ENCODE measurements around the gene SCGB3A2. TPM values are rescaled to one million over a fixed set of nuclear protein-coding genes. Genes with fewer than 3 reads are reported as not detected.

The SCGB3A2 gene, protein sequence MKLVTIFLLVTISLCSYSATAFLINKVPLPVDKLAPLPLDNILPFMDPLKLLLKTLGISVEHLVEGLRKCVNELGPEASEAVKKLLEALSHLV
- not detected for total RNA-seq

DNA sequence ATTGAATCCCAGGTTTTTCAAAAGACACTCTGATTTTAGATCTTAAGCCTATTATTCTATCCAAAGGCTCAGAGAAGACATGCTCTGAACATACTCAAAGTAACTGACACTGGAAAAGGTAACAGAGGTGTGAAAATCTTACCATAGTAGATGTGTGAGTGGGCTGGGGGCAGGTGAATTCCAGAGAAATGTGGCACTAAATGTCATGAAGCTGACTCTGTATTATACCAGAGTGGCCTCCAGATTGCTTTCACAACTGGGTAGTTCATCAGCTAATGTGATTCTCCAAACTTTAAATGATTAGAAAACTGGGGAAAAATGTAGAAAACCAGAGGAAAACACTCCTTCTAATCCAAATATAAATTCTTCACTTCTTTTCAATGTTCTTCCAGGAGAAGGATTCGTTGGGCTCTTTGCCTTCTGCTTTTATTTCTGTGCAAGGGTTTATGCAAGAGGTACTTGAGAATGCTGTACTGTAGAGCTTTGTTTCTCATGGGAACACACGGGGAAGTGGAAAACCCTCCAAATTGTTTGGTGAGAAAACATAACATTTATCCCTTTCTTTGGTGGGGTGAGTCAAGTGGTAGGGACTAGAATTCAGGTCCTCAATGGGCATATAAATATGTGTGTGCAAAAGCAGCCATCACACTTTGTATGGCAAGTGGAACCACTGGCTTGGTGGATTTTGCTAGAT is at the start of gene SCGB3A2:
SCGB3A2 (plus strand) TSS at position 646 of the 694 bp plus-strand sequence. CDS start 93 bp downstream, outside the sequence.
- no peak for DNase-seq
- Mint-ChIP-seq H3K27me3 (no peaks in the 10 kb centered on the region), H3K9me3 (no peaks in the 10 kb centered on the region), H3K36me3 (no peaks in the 10 kb centered on the region), H3K27ac (no peak within 1 kb of the TSS), H3K4me1 (no peaks in the 10 kb centered on the region), H3K4me3 (no peak within 1 kb of the TSS)
- POLR2A ChIA-PET = no interaction called here
- no peak for ATAC-seq (ENCODE audit: low read depth)

- no peaks in the 10 kb centered on the region for H3K4me1 Mint-ChIP-seq
- POLR2A ChIA-PET = no interaction called here
- DNase-seq (no peak), ATAC-seq (ENCODE audit: low read depth) (no peak)
- peaks cover 15% of the 10 kb centered on the region for H3K27me3 Mint-ChIP-seq
- no peak overlapping the region for H3K4me3 Mint-ChIP-seq
- no peaks in the 10 kb centered on the region for H3K36me3 Mint-ChIP-seq
- no peak overlapping the region for H3K27ac Mint-ChIP-seq
- no peaks in the 10 kb centered on the region for H3K9me3 Mint-ChIP-seq
Measured at GRCh38 chr5:147830035-147830434, 48.5 kb upstream of the SCGB3A2 start.

- Mint-ChIP-seq H3K27me3 (peaks cover 9% of the 10 kb centered on the region), H3K36me3 (no peaks in the 10 kb centered on the region), H3K9me3 (no peaks in the 10 kb centered on the region), H3K27ac (no peak within 1 kb of the TSS), H3K4me3 (no peak within 1 kb of the TSS), H3K4me1 (no peaks in the 10 kb centered on the region)
- POLR2A ChIA-PET = no interaction called here
- no peak for ATAC-seq (ENCODE audit: low read depth)
- DNase-seq = no peak
Measured at GRCh38 chr5:147831465-147831864, 47.0 kb upstream of the SCGB3A2 start, which contains the start of gene SPINK1. SPINK1 (minus strand) TSS chr5:147831671; CDS start chr5:147831577, 94 bp downstream.

- no peaks in the 10 kb centered on the region for H3K36me3 Mint-ChIP-seq
- H3K4me1 Mint-ChIP-seq = no peaks in the 10 kb centered on the region
- peaks cover 9% of the 10 kb centered on the region for H3K27me3 Mint-ChIP-seq
- POLR2A ChIA-PET = no interaction called here
- H3K4me3 Mint-ChIP-seq = no peak overlapping the region
- H3K9me3 Mint-ChIP-seq = no peaks in the 10 kb centered on the region
- ATAC-seq (ENCODE audit: low read depth) (no peak), DNase-seq (no peak)
- H3K27ac Mint-ChIP-seq = no peak overlapping the region
Measured at GRCh38 chr5:147832541-147832940, 46.0 kb upstream of the SCGB3A2 start.

- Mint-ChIP-seq H3K36me3 (no peaks in the 10 kb centered on the region), H3K27me3 (peaks cover 2% of the 10 kb centered on the region), H3K27ac (no peak overlapping the region), H3K4me3 (no peak overlapping the region), H3K9me3 (no peaks in the 10 kb centered on the region), H3K4me1 (no peaks in the 10 kb centered on the region)
- ATAC-seq (ENCODE audit: low read depth) (no peak), DNase-seq (no peak)
- POLR2A ChIA-PET = no interaction called here
Measured at GRCh38 chr5:147835386-147835798, 43.1 kb upstream of the SCGB3A2 start.

GRCh38 chr5:147836439-147836838 is 42.1 kb upstream of the SCGB3A2 start:
- H3K27me3 Mint-ChIP-seq = no peaks in the 10 kb centered on the region
- H3K27ac Mint-ChIP-seq = no peak overlapping the region
- DNase-seq (no peak), ATAC-seq (ENCODE audit: low read depth) (no peak)
- no peak overlapping the region for H3K4me3 Mint-ChIP-seq
- no peaks in the 10 kb centered on the region for H3K9me3 Mint-ChIP-seq
- no peaks in the 10 kb centered on the region for H3K4me1 Mint-ChIP-seq
- POLR2A ChIA-PET = no interaction called here
- H3K36me3 Mint-ChIP-seq = no peaks in the 10 kb centered on the region

DNA sequence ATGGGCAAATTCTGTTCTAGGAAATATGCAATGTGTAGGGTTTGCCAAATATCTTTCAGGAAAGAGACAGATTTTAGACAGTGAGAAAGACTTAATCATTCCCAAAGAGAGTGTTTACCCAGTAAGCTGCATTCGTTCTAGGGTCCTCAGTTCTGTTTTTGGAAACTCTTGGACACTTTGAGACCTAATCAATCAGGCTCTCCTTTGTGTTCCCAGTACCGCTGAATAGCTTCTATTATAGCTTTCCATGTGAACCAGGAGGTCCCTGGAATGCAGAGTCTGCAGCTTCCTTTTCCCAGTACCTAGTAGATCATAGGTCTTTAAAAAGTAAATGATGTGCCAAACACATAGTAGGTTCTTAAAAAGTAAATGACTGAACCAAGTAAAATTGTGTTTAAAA is 35.6 kb upstream of the SCGB3A2 start:
- no peak overlapping the region for H3K4me3 Mint-ChIP-seq
- POLR2A ChIA-PET = no interaction called here
- no peaks in the 10 kb centered on the region for H3K9me3 Mint-ChIP-seq
- no peak for ATAC-seq (ENCODE audit: low read depth)
- no peaks in the 10 kb centered on the region for H3K4me1 Mint-ChIP-seq
- H3K36me3 Mint-ChIP-seq = no peaks in the 10 kb centered on the region
- H3K27me3 Mint-ChIP-seq = peaks cover 2% of the 10 kb centered on the region
- no peak overlapping the region for H3K27ac Mint-ChIP-seq
- no peak for DNase-seq

- H3K9me3 Mint-ChIP-seq = no peaks in the 10 kb centered on the region
- no peaks in the 10 kb centered on the region for H3K4me1 Mint-ChIP-seq
- ATAC-seq (ENCODE audit: low read depth) = no peak
- peaks cover 5% of the 10 kb centered on the region for H3K27me3 Mint-ChIP-seq
- POLR2A ChIA-PET = no interaction called here
- H3K4me3 Mint-ChIP-seq = no peak overlapping the region
- no peak overlapping the region for H3K27ac Mint-ChIP-seq
- no peak for DNase-seq
- no peaks in the 10 kb centered on the region for H3K36me3 Mint-ChIP-seq
Measured at GRCh38 chr5:147844846-147845245, 33.7 kb upstream of the SCGB3A2 start.

- no peaks in the 10 kb centered on the region for H3K4me1 Mint-ChIP-seq
- peaks cover 7% of the 10 kb centered on the region for H3K27me3 Mint-ChIP-seq
- H3K9me3 Mint-ChIP-seq = no peaks in the 10 kb centered on the region
- POLR2A ChIA-PET = no interaction called here
- DNase-seq (no peak), ATAC-seq (ENCODE audit: low read depth) (no peak)
- no peak overlapping the region for H3K4me3 Mint-ChIP-seq
- no peaks in the 10 kb centered on the region for H3K36me3 Mint-ChIP-seq
- no peak overlapping the region for H3K27ac Mint-ChIP-seq
Measured at GRCh38 chr5:147845618-147846017, 32.9 kb upstream of the SCGB3A2 start.

- Mint-ChIP-seq H3K4me3 (no peak overlapping the region), H3K4me1 (no peaks in the 10 kb centered on the region), H3K36me3 (no peaks in the 10 kb centered on the region), H3K9me3 (no peaks in the 10 kb centered on the region), H3K27me3 (peaks cover 8% of the 10 kb centered on the region), H3K27ac (no peak overlapping the region)
- POLR2A ChIA-PET = no interaction called here
- ATAC-seq (ENCODE audit: low read depth) (no peak), DNase-seq (no peak)
Measured at GRCh38 chr5:147849226-147849625, 29.3 kb upstream of the SCGB3A2 start.

GRCh38 chr5:147851578-147851977 is 26.9 kb upstream of the SCGB3A2 start:
- Mint-ChIP-seq H3K27ac (no peak overlapping the region), H3K27me3 (peaks cover 14% of the 10 kb centered on the region), H3K36me3 (no peaks in the 10 kb centered on the region), H3K4me1 (no peaks in the 10 kb centered on the region), H3K9me3 (no peaks in the 10 kb centered on the region), H3K4me3 (no peak overlapping the region)
- DNase-seq (no peak), ATAC-seq (ENCODE audit: low read depth) (no peak)
- POLR2A ChIA-PET = no interaction called here

DNA sequence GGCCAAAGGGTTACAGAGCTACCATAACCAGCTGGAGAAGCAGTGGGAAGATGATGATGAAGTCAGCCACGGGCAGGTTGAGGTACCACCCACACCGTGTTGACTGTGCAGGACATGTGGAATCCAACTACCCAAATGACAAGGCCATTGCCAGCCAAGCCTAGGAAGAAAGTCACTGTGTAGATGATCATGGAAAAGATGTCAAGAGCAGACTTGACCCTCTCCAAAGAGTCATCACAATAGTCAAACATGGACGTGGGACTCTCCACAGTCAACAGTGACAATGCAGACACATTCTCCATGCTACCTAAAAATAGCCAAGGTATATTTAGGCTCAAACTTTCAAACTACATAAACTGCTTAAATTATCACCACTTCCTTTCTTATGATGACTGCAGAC is 26.1 kb upstream of the SCGB3A2 start:
- Mint-ChIP-seq H3K9me3 (no peaks in the 10 kb centered on the region), H3K4me3 (no peak overlapping the region), H3K4me1 (no peaks in the 10 kb centered on the region), H3K27me3 (peaks cover 14% of the 10 kb centered on the region), H3K27ac (no peak overlapping the region), H3K36me3 (no peaks in the 10 kb centered on the region)
- DNase-seq (no peak), ATAC-seq (ENCODE audit: low read depth) (no peak)
- POLR2A ChIA-PET = no interaction called here

DNA sequence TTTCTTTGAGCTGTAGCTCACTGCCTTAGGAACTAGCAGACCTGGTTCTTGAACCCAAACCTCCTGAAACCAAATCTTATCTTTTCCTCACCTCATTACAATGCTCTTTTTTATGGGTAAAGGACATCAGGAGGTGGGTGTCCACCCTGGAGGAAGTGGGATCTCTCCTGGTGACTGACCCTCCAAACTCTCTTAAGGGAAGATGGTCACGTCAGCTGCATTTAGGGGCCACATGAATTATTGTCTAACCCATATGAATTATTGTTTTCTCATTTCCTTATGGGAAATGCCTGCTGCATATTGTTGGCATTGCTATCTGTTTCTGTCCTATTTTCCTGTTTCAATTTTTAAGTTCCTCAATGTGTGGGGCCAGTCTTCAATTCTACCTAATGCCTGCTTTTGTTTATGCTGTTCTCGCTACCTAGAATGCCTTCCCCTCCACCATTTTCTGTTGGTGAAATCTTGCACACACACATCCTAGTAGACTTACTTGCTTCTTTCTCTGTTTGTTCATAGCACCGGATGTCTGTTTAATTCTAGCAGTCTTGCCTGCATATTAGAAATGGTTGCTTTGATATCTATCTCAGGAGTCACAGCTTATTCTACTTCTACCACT is 25.0 kb upstream of the SCGB3A2 start:
- ATAC-seq (ENCODE audit: low read depth) (no peak), DNase-seq (no peak)
- POLR2A ChIA-PET = no interaction called here
- no peak overlapping the region for H3K27ac Mint-ChIP-seq
- H3K4me3 Mint-ChIP-seq = no peak overlapping the region
- H3K4me1 Mint-ChIP-seq = peaks cover 3% of the 10 kb centered on the region
- no peaks in the 10 kb centered on the region for H3K36me3 Mint-ChIP-seq
- peaks cover 12% of the 10 kb centered on the region for H3K27me3 Mint-ChIP-seq
- no peaks in the 10 kb centered on the region for H3K9me3 Mint-ChIP-seq

DNA sequence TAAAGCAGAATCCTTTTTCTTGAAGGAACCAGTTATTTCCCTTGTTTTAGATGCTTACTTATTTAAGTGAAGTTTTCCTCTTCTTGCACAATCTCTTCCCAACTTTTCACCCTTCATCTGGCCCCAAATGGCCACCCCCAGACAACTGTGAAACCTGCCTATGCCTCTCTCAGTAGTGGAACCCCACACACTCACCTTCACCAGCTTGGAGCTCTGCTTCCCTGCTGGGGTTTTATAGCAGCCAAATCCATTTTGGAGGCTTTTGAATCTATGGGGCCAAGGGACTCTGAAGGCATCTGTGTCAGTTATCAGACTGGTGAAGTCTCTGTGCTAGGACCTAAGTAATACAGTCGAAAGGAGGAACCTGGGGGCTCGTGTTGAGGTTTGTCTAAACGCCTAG is 24.2 kb upstream of the SCGB3A2 start:
- H3K4me1 Mint-ChIP-seq = peaks cover 3% of the 10 kb centered on the region
- H3K27ac Mint-ChIP-seq = no peak overlapping the region
- H3K27me3 Mint-ChIP-seq = peaks cover 11% of the 10 kb centered on the region
- ATAC-seq (ENCODE audit: low read depth) = no peak
- H3K36me3 Mint-ChIP-seq = no peaks in the 10 kb centered on the region
- POLR2A ChIA-PET = no interaction called here
- no peaks in the 10 kb centered on the region for H3K9me3 Mint-ChIP-seq
- no peak for DNase-seq
- no peak overlapping the region for H3K4me3 Mint-ChIP-seq

All from activated naive CD8-positive, alpha-beta T cell treated with anti-CD3 and anti-CD28 coated beads, Interleukin-2, amount 10 ng/mL, durations not matched to agents 7 days and 5 days (primary cell).